Inflammatory macrophage (primary cell): ENCODE measurements around the gene SIRT7.

ENCODE experiments used
- DNase-seq, 2 donors: peaks; one replicate each; pipeline ENCODE4 v3.0.0-alpha.2; 2020 to 2022
- total RNA-seq, 18 experiments: gene quantifications; one replicate each; lab custom pipeline; 2026; ENCODE audit warnings: mixed read lengths in 6 of 18, inconsistent platforms in 2 of 18; lab: John Stamatoyannopoulos, UW

SIRT7 gene, protein sequence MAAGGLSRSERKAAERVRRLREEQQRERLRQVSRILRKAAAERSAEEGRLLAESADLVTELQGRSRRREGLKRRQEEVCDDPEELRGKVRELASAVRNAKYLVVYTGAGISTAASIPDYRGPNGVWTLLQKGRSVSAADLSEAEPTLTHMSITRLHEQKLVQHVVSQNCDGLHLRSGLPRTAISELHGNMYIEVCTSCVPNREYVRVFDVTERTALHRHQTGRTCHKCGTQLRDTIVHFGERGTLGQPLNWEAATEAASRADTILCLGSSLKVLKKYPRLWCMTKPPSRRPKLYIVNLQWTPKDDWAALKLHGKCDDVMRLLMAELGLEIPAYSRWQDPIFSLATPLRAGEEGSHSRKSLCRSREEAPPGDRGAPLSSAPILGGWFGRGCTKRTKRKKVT
- 9.5 to 51.4 (median 28.3) reads per million in 18 experiments for total RNA-seq

DNA sequence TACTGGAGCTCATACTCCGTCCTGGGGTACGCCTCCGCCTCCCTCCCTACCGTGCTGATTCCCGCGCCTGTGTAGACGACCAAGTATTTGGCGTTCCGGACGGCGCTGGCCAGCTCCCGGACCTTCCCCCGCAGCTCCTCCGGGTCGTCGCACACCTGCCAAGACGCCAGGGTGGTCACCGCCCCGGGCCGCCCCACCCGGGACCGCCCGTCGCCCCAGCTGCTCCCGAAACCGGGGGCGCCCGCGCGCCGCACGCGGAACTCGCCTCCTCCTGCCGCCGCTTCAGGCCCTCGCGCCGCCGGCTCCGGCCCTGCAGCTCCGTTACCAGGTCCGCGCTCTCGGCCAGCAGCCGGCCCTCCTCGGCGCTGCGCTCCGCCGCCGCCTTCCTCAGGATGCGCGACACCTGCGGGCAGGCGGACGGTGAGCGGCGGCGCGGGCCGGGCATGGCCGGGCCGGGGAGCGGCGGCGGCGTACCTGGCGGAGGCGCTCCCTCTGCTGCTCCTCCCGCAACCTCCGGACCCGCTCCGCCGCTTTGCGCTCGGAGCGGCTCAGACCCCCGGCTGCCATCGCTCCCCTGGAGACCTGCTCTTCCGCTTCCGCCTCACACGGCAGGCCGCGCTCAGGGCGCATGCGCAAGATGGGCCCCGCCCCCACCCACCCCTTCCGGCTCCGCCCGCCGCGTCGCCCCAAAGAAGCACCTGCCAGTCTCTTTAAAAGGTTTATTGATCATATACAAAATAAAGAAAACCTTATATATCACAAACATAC lies at the start of gene SIRT7:
Gene SIRT7, minus strand, starts transcription at position 612 of the 768 bp plus-strand sequence. Its CDS starts 45 bp downstream, at position 567.
- peak; percentile 82 to 87 for DNase-seq

DNA sequence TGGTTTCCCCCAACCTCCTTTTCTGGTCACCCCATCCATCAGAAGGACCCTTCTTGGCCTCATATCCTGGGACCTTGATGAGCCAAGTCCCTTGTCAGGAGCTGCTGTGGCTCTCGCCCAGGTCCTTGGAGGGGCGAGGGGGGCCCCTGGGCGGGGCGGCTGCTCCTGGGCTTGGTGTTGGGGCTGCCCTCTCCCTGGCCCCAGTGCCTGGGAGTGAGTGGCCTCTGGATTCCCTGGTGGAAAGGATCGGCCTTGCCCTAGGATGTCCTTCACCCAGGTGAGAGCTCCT lies 49.2 kb upstream of the SIRT7 start:
- DNase-seq, result no peak

DNA sequence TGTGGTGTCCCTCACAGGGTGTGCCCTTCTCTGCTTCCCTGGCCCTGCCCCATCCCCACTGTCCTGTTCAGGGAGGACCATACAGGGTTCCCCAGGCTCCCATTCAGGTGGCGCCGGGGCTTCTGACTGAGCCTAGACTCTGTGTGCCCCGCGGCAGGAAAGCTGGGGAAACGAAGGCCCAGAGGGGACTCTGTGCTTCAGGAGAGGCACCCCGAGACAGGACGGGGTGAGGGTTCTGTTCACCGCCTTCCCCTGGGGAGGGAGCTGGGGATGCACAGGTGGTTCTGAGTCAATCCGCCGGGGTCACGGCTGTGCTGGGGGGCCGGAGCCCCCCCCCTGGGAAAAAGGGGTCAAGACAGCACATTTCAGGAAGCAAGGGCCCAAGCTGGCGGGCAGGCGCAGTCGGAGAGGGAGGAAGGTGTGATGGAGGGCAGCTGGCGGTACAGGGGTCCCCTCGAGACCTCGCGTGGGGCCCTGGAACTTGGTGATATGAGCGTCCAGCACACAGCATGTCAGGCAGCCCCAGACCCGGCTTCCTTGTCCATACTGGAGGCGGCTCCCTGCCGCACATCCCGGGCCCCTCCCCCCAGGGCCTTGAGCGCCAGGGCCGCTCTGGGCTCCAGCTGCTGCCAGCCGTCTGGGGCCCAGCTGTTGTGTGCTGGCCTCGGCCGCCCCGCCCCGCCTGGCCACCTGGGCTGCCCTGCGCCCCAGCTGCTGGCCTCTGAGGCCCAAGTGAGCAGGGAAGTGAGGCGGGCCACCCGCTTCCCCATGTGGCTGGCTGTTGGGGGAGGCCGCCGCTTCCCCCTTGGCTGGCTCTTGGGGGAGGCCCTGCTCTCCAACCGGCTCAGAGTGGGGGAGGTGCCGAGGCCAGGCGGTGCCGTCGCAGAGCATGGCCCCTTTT lies 48.6 kb upstream of the SIRT7 start:
- peak; percentile 26 to 67 for DNase-seq

DNA sequence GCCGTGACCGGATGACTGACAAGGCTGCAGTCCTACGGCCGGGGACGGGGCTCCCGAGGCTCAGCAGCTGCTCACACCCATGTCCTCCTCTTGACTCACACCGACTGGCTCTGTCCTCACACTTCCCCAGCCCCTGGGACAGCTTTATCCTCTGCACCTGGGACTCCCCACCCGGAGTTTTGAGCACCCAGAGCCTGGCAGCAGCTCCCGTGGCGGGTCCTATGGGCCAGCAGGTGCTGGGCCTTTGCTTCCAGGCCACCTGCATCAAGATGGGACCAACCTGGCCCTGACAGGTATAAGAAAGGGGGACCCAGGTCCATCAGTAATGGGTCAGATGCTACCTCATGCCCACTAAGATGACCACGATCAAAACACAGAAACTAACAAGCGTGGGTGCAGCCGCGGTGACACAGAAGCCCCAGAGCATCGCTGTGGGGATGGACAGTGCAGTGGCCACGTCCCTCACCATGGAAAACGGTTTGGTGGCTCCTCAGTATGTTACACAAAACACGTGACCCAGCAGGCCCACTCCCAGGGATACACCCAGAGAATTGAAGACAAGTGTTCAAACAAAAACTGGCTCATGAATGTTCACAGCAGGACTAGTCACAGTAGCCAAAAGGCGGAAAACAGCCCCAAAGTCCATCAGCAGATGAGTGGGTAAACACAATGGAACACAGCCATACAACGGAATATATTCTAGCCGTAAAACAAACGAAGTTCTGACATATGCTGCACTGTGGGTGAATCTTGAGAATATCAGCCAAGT lies 46.3 kb upstream of the SIRT7 start:
- DNase-seq, result no peak

DNA sequence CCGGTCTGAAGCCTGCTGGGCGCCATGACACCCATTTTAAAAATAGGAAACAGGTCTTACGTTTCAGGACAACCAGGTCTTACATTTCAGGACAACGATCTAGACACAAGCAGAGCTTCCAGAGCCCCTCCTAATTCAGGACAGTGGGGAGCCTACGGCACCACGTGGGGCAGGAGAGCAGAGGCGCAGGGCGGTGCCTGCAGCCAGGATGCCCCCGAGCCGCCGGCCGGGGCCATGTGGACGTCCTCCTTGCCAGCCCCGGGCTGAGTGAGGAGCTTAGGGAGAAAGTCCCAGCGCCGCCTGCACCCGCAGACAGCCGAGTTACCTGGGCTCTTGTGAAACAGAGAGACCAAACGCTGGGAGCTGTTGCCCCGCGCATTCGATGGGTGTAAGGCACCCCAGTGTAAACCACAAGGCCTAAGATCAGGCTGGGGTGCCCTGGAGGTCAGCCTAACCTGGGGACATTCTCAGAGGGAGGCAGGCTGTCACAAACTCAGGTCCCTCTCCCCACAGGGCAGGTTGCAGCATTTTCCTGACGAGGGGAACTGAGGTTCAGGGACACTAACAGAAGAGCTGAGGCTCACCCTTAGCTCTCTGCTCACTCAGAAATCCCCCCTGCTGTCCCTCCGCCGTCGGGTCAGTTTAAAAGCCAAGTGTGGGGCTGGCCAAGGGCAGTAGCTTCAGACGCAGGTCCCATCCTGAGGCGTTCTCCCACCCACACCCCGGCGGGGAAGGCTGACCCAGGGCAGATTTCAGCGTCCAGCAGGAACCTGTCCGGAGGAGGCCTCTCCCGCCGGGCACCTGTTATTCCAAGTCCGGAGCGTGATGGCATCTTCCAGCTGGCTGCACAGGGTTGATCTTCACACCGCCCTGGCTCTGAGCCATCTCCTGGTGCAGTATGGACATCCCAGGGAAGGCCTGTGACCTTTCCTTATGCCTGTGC lies 44.8 kb upstream of the SIRT7 start:
- no peak for DNase-seq

DNA sequence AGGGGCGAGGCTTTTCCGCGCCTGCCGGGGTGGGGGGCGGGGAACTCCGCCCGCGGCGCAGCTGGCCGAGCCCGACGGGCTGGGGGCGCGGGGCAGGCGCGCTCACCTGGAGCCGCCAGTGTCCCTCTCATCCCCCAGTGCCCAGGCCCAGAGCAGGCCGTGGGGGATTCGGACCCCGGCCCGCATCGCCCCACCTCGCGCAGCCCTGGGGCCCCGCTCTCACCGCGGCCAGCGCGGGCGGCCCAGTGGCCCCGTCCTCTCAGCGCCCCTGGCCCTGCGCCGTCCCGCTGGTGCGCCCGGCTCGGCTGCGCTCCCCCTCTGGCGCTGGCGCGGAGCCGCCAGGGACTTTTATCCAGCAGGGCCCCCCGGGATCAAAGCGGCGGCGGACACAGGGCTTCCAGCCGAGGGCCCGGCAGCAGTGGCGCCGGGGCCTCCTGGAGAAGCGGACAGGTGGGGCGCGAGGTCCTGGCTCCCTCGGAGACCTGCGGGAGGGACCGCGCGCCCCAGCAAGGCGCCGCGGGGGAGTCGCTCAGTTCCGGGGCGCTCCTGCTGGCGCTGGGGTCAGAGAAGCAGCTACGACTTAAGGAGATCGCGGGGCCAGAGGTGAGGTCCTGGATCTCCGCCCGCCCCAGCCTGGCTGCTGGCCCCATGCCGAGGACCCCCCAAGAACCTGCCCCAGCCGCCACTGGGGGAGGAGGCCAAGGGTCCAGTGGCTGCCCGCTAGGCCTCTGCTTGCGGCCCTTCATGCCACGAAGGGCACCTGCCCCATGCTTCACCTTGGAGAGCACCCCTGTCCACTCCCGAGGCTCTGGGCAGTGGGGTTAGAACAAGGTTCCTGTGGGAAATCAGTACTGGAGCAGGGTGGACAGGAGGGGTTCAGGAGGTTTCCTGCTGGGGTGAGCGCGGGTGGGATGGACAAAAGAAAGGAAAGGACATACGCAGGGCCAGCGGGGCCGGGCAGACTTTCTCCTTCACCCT lies 43.8 kb upstream of the SIRT7 start:
- DNase-seq, result no peak

DNA sequence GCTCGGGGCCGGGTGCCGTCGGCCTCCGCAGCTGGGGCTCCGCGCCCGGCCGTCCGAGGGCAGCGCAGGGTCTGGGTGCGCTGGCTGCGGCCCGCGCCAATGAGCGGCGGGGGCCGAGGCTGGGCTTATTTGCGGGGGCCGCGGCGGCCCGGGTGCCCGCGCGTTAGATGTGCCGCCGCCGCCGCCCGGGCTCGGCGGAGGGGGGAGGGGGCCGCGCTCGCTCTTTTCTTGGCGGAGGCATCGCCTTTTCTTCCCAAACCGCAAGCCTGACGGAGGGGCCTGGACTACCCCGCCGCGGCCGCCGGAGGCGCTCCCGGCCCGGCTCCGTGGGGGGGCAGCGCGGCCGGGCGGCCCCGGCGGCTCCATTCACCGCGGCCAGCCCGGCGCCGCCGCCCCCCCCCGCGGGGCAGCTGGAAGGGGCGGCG lies 43.1 kb upstream of the SIRT7 start, which contains the start of gene NOTUM:
Gene NOTUM, minus strand, starts transcription at position 101 of the 425 bp plus-strand sequence. CDS start 278 bp downstream, outside the sequence.
- DNase-seq, result no peak

DNA sequence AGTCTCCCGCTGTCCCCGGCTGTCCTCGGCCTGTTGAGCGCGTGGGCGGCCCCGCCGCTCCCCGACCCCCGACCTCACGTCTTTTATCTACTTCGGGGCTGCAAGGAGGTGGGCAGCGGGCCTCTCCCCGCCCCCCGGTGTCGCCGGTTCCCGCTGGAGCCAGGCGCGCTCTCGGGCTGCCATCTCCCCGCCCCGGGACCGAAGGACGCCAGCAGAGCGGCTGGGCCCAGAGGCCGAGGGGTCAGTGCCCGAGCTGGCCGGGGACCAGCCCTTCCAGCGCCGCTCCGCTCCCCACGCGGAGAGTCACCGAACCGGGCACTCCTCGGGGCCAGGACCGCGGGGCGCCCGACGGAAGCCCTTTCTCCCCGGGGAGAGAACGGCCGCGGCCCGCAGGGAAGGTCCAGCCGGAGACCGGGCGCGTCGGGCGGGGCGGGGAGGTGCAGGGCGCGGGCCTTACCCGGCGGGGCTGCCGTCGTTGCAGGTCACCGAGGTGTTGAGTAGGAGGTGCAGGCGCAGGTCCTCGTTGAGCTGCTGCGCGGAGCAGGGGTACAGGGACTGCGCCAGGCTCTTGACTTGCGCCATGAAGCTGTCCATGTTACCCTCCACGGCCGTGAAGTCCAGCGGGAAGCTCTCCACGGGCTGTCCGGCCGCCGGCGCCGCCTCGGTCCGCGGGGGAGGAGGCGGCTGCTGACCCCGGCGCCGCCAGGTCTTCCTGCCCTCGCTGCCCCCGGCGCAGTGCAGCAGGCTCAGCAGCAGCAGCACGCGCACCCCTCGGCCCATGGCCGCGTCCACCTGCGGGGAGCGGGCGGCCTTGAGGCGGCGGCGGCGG lies 42.4 kb upstream of the SIRT7 start:
- no peak for DNase-seq

DNA sequence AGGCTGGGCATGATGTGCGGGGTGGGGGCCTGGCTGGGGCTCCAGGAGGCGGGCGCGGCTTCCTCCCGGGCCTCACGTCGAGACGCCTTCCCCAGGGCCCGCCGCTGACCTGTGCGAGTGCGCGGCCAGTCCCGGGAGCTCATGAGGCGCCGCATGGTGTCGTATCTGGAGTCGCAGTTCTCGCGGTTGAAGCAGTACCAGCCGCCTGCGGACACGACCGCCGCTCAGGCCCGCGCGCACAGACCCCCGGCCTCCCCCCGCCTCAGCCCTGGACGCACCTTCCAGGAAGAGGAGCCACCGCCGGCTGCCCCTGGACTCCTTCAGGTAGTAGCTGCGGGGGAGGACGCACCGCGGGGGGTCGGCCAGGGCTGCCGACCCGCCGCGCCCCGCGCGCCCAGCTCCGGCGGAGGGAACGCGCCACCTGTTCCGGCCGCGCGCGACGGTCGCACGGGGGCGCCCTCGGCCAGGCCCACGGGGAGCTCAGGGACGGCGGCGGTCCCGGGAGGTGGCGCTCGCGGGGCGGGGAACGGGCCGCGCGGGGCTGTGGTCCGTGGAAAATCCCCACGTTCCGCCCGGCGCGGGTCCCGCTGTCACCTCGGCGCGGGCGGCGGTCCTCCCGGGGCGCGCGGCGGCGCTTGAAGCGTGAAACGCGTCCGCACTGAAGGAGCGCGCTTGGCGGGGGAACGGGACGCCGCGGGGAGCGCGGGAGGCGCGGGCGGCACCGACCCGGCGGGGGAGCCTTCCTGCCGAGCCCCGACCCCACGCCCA lies 41.6 kb upstream of the SIRT7 start:
- DNase-seq, result peak; percentile 61 to 69

DNA sequence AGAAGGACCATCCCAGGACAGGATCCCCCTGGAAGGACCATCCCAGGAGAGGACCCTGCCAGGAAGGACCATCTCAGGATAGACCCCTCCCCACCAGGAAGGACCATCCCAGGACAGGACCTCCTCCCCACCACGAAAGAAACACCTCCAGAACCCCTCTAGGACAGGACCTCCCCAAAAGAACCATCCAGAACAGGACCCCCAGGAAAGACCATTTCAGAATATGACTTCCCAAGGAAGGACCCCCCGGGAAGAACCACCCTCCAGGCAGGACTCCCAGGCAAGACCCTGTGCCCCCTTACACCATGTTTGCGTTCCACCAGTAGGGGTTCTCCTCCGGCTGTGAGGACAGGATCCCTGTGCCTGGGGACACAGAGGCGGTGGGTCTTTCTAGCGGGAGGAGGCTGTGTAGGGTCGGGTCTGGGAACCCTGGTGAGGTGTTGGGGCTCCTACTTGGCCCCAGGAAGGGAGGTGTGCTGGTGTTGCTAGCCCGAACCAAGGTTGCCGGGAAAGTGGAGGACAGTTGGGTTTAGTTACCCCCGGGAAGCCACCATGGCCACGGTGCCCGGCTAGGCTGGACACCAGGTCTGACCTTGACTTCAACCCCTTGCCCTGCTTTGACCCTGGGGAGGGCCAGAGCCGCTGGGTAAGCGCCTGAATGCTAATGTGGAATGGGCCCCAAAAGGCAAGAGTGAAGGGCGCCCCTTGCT lies 40.8 kb upstream of the SIRT7 start:
- DNase-seq, result no peak

DNA sequence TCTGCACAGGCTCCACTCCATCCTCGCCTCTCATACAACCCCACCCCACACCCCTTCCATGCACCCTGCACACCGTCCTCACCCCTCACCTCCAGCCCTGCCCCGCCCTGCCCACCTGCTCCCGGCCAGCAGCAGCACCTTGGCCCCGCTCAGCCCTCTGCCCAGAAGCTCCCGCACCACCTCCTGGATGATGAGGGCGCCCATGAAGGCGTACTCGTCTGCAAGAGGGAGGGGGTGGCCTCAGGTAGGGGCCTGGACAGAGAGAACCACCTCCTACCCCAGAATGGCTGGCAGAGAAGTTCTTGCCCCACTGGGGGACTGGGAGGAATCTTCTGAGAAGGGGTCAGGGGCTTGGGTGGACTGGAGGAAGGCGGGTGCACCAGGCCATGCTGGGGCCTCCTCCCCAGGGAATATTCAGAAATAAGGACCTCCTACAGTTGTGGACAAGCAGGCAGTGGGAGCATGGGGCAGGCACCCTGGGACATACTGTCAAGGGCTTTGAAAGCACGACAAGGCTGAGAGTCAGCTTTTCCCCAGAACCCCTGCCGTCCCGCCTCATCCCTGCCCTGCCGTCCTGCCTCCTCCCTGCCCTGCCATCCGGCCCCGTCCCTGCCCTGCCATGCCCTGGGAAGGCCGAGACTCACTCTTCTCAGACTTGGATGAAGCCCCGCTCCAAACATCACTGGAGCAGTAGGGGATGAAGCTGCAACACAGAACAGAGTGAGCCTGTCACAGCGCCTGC lies 39.9 kb upstream of the SIRT7 start:
- DNase-seq, result no peak

DNA sequence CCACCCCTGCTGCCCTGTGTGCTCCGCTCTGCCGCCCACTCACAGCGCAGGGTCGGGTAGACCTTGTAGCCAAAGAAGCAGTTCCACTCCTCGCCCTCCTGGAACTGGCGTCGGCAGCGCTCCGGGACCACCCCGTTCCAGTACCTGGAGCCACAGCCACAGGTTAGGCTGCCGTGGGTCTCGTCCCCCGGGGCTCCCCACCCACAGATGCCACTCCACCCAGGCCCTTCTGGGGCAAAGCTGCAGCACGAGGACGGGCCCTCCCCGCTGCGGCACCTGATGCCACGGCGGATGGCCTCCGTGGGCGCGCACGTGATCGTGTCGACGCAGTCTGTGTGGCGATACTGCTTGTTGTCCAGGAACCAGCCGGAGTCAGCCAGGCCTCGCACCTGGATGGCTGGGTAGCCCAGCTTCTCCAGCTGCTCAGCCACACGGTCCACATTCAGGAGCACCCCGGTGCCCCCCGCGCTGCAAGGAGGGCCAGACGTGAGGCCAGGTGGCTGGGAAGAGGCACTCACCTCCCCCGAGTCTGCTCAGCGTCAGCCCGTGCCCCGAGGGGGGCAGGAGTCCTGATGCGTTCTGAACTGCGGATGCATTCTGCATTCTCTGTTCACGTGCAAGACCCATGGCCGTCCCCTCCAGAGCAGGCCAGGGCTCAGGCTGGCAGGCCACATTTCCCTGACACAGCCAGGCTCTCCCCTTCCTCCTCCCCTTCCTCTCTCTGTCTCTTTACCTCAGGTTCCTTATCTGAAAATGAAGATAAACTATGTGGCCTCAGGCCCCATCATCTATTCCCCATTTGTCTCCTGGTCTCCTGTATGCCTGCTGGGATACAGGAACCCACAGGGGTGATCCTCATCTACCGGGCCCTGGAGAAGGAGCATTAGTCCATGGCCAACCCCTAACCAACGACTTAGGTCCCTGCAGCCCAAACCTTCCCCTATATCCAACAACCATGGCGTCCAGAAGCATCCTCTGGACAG lies 38.9 kb upstream of the SIRT7 start:
- no peak for DNase-seq

DNA sequence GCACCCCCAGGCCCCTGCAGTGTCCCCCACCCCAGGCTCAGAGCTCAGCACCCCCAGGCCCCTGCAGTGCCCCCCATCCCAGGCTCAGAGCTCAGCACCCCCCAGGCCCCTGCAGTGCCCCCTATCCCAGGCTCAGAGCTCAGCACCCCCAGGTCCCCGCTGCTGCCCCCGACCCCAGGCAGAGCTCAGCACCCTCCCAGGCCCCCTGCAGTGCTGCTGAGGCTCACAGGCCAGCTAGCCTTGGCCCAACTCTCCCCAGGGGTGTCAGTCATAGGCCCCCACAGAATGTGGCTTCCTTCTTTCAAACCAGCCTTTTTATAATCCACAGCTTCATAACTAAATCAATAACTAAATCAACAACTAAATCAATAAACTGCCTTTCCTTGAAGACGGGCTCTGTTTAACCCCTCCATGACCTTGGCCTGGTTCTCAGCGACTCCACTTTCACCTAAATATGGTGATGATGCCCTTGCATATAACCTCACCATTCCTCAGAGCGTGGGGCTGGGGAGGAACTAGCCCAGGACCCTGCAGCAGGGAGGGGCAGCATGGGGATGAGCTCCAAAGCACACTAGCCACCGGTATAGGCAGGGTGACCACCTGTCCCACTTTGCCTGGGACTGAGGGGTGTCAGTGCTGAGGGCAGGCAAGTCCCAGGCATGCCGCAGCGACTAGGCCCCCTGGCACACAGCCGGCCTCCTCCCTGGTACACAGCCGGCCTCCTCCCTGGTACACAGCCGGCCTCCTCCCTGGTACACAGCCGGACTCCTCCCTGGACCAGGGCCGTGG lies 38.0 kb upstream of the SIRT7 start:
- no peak for DNase-seq

DNA sequence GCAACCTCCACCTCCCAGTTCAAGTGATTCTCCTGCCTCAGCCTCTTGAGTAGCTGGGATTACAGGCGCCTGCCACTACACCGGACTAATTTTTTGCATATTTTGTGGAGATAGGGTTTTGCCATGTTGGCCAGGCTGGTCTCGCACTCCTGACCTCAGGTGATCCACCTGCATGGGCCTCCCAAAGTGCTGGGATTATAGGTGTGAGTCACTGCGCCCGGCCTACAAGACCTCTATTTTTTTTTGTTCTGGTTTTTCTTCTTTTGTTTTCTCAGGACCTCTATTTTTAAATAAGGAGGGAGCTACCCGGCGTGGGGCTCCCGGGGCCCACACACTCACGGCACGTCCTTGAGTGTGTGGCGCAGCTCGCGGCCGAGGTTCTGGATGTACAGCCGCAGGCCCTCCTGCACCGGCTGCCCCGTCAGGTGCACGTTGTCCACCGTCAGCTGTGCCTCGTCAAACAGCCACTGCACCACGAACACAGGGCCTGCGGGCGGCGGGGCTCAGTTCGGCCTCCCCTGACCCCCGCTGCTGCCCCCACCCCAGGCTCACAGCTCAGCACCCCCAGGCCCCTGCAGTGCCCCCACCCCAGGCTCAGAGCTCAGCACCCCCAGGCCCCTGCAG lies 37.2 kb upstream of the SIRT7 start:
- no peak for DNase-seq
